Activated CD8-positive, alpha-beta T cell treated with anti-CD3 and anti-CD28 coated beads for 36 hours (primary cell): ENCODE results near the gene POLD1. TPM values are rescaled to one million over a fixed set of nuclear protein-coding genes. Genes with fewer than 3 reads are reported as not detected.

Source experiments
- ATAC-seq: fragments of 200-7000 bp; cut with Tn5 transposase; one replicate; pipeline ENCODE4 v1.10.0; 2021; ENCODE audit warnings: mild to moderate bottlenecking, moderate library complexity
- CTCF ChIA-PET: fragments of 350-600 bp; sonication (Branson Sonifier 250); formaldehyde crosslinking; loops from one replicate; lab custom pipeline; 2021; ENCODE audit warnings: antibody characterized with exemption; lab: Charles Lee
- POLR2A ChIA-PET: fragments of 350-600 bp; sonication (Branson Sonifier 250); formaldehyde crosslinking; loops from one replicate; lab custom pipeline; 2021; ENCODE audit warnings: antibody characterized with exemption; lab: Charles Lee
- DNase-seq: peaks from one replicate; pipeline ENCODE4 v3.0.0-alpha.2; 2020
- H3K27ac Mint-ChIP-seq: one replicate; pipeline ENCODE4 v1.8.0; 2021; ENCODE audit warnings: mild to moderate bottlenecking, mixed read lengths
- H3K27me3 Mint-ChIP-seq: one replicate; pipeline ENCODE4 v1.8.0; 2021; ENCODE audit warnings: mixed read lengths
- H3K36me3 Mint-ChIP-seq: one replicate; pipeline ENCODE4 v1.8.0; 2021; ENCODE audit warnings: low read depth, mixed read lengths
- H3K4me1 Mint-ChIP-seq: one replicate; pipeline ENCODE4 v1.8.0; 2021; ENCODE audit warnings: low read depth, mixed read lengths
- H3K4me3 Mint-ChIP-seq: one replicate; pipeline ENCODE4 v1.8.0; 2021; ENCODE audit warnings: mild to moderate bottlenecking, moderate library complexity, mixed read lengths
- H3K9me3 Mint-ChIP-seq: one replicate; pipeline ENCODE4 v1.8.0; 2021; ENCODE audit warnings: mixed read lengths
- CTCF ChIP-seq: fragments of 200-600 bp; IDR thresholded peaks from one replicate; pipeline ENCODE4 v1.8.0; 2022; ENCODE audit warnings: antibody characterized with exemption, mild to moderate bottlenecking
- intact Hi-C: fragments of 100-400 bp; cut with micrococcal nuclease; formaldehyde crosslinking; loops from one replicate; pipeline ENCODE4 v1.10.0; 2022
- total RNA-seq, 2 experiments: library from RNA; stranded (reverse); gene quantifications; one replicate each; pipeline ENCODE4 v1.2.3, GENCODE V29; 2021

Gene POLD1
- total RNA-seq, 2 experiments from 2014 or later = 214 to 215 TPM

- Mint-ChIP-seq H3K4me1 (peaks cover 43% of the 10 kb centered on the region), H3K36me3 (peaks cover 34% of the 10 kb centered on the region), H3K9me3 (peaks cover 3% of the 10 kb centered on the region), H3K27ac (no peak overlapping the region), H3K4me3 (no peak overlapping the region), H3K27me3 (peaks cover 2% of the 10 kb centered on the region)
- ChIA-PET CTCF (interaction anchor here (0.9 to 3.2 kb wide), 26 partner anchors 8 to 565 kb away, joined by 3 to 42 read pairs (median 6); partner anchors contain the start of genes GARIN5A, JOSD2, NR1H2 and POLD1), POLR2A (interaction anchor here (0.6 to 2.0 kb wide), 7 partner anchors 13 to 120 kb away, joined by 3 to 8 read pairs (median 4); partner anchors contain the start of genes GARIN5A and NR1H2)
- no peak for ATAC-seq
- DNase-seq = no peak
- no peak for TF ChIP-seq CTCF
- intact Hi-C loops = loop anchor here (1.0 kb wide), 1 partner anchor 105 kb away; no protein-coding TSS in a partner anchor
Measured at GRCh38 chr19:50356691-50357177, 27.4 kb upstream of the POLD1 start.

- H3K9me3 Mint-ChIP-seq = peaks cover 3% of the 10 kb centered on the region
- ChIA-PET POLR2A (interaction anchor here (0.5 to 2.0 kb wide), 12 partner anchors 12 to 120 kb away, joined by 3 to 8 read pairs (median 4); partner anchors contain the start of genes GARIN5A, NR1H2 and POLD1), CTCF (interaction anchor here (0.6 to 3.2 kb wide), 32 partner anchors 9 to 565 kb away, joined by 3 to 42 read pairs (median 5); partner anchors contain the start of genes GARIN5A, JOSD2, NR1H2 and POLD1)
- H3K36me3 Mint-ChIP-seq = peaks cover 36% of the 10 kb centered on the region
- peak overlapping the region; percentile 96 for H3K27ac Mint-ChIP-seq
- H3K4me1 Mint-ChIP-seq = peaks cover 50% of the 10 kb centered on the region
- TF ChIP-seq CTCF = peak; percentile 93
- ATAC-seq (peak; percentile 71), DNase-seq (peak; percentile 90)
- peaks cover 2% of the 10 kb centered on the region for H3K27me3 Mint-ChIP-seq
- H3K4me3 Mint-ChIP-seq = peak overlapping the region; percentile 80
- intact Hi-C loops = loop anchor here (1.0 kb wide), 1 partner anchor 104 kb away; no protein-coding TSS in a partner anchor
Measured at GRCh38 chr19:50357178-50358100, 26.7 kb upstream of the POLD1 start.

- intact Hi-C loops = no loop called here
- no peak for TF ChIP-seq CTCF
Measured at GRCh38 chr19:50358483-50359327, 25.4 kb upstream of the POLD1 start.

GRCh38 chr19:50359328-50359818 is 24.8 kb upstream of the POLD1 start:
- peak overlapping the region; percentile 96 for H3K27ac Mint-ChIP-seq
- ATAC-seq (no peak), DNase-seq (no peak)
- TF ChIP-seq CTCF = no peak
- CTCF ChIA-PET = interaction anchor here (0.9 to 1.4 kb wide), 2 partner anchors 10 to 101 kb away, joined by 4 read pairs; no protein-coding TSS in a partner anchor
- peak overlapping the region; percentile 80 for H3K4me3 Mint-ChIP-seq
- no peaks in the 10 kb centered on the region for H3K27me3 Mint-ChIP-seq
- intact Hi-C loops = no loop called here
- peaks cover 63% of the 10 kb centered on the region for H3K4me1 Mint-ChIP-seq
- H3K9me3 Mint-ChIP-seq = peaks cover 3% of the 10 kb centered on the region
- POLR2A ChIA-PET = interaction anchor here (1.0 kb wide), 1 partner anchor 53 kb away, joined by 3 read pairs; no protein-coding TSS in a partner anchor
- peaks cover 36% of the 10 kb centered on the region for H3K36me3 Mint-ChIP-seq

More at GRCh38 chr19:50358483-50359327, 25.4 kb upstream of the POLD1 start:
- Mint-ChIP-seq H3K4me1 (peaks cover 60% of the 10 kb centered on the region), H3K4me3 (peak overlapping the region; percentile 80), H3K9me3 (peaks cover 3% of the 10 kb centered on the region), H3K27me3 (no peaks in the 10 kb centered on the region), H3K27ac (peak overlapping the region; percentile 96), H3K36me3 (peaks cover 36% of the 10 kb centered on the region)
- ATAC-seq (no peak), DNase-seq (peak; percentile 74)
- CTCF ChIA-PET = interaction anchor here (1.1 to 3.2 kb wide), 11 partner anchors 8 to 366 kb away, joined by 3 to 42 read pairs (median 10); partner anchors contain the start of gene NR1H2
- POLR2A ChIA-PET = interaction anchor here (1.0 to 2.0 kb wide), 6 partner anchors 16 to 52 kb away, joined by 3 to 8 read pairs (median 5); partner anchors contain the start of genes NR1H2 and POLD1
